ENCODE results near the gene CRYL1.

GRCh38 chr13:20461860-20462532 is 63.7 kb downstream of the CRYL1 start:
- TF ChIP-seq POLR2AphosphoS5 (IDR thresholded peaks at IDR 0.05; ENCODE audit: low read depth, low read length) (no peak), POLR2A (IDR thresholded peaks at IDR 0.05; ENCODE audit: low read depth, low read length) (no peak), PAX5 (IDR thresholded peaks at IDR 0.05; ENCODE audit: insufficient read depth, low read length, severe bottlenecking) (no peak), TAF1 (IDR thresholded peaks at IDR 0.05; ENCODE audit: low read depth, low read length) (no peak), POU2F2 (IDR thresholded peaks at IDR 0.05; ENCODE audit: low read depth, low read length) (no peak), SPI1 (IDR thresholded peaks at IDR 0.05; ENCODE audit: low read depth, low read length) (no peak)
